ENCODE results near the gene TNFRSF19.
"Not testable (repeated sequence)": the region's sequence is repeated elsewhere in the genome, so short reads cannot be mapped to it uniquely, and the experiment has no call there.

Gene TNFRSF19

DNA sequence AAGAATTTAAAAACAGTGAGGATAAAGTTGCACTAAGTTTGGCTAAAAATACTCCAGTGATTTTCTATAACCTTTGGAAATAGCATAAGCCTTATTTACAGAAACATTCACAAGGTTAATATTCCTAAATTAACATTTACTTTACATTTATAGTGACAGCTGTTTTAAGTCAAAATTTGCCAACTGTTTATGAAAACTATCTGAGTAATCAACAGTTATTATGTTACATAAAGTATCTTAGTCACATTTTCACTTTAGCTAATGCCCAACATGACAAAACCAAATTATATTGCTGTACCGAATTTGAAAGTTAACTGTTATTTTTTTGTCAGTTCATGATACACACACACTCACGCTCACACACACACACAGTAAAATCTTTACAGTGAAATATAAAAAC, 1.2 kb downstream of the TNFRSF19 start:
- DNase-seq: no peak

DNA sequence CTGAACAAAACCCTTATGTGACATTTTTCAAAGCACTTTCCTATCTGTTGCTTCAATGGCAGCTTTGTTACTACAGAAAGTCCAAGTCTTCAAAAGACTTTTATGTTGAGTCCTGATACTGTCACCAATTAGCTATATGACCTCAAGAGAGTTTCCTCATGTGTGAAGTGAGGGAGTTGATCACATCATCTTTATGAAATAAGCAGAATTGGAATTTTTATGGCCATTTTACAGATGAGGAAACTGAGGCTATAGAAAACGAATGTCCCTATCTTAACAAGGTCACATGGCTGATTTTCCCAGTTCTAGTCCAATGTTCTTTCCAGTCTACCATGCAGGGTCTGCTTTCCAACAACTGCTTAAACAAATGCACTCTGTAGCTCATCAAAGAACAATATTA, 2.6 kb downstream of the TNFRSF19 start:
- DNase-seq: no peak

DNA sequence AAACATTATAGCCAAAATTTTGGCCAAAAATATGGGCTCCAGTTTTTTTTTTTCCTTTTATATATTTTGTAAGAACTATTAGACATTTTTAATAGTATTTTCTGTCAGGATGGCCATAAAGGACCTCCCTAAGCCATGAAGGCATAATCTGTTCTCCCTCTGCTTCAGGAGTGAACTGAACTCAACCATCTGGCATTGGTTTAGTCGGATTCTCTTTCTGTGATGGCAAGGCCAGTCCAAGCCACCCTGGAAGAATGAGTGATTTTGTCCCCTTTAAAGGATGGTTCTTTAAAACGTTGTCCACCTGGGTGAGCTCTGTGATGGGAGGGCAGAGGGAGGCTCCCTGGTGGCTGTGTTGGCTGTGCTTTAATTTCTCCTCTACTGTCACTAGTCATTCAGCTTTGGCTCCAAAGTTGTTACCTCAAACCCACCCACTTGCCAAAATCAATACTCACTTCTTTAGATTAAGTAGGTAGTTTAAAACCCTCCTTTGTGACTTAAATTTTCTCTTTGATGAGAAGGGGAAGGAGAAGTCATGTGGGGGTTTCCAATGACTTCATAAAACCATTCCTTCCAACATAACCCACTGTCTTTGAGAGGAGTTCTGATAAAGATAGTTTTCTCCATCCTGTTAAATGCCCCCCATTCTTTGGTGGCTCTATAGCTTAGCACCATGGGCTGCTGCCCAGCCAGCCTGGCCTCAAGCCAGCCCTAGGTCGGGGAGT, 4.4 kb downstream of the TNFRSF19 start:
- DNase-seq: no peak

DNA sequence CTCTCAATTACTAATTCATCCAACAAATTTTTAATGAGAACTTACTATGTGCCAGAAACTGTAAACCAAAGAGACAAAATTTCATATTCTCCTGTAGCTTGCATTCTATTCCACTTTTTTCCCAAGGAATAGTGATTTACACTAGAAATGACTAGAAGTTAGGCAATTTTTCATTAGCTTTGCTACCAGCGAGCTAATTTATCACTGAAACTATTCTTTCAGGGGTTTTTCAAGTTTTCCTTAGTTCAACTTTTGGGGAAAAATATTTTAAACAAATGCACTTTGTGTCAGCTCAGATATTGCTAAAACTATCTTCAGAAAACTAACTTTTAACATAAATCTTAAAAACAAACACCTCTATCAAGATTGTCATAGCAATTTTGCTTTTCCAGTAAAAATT, 5.4 kb downstream of the TNFRSF19 start:
- DNase-seq: no peak

DNA sequence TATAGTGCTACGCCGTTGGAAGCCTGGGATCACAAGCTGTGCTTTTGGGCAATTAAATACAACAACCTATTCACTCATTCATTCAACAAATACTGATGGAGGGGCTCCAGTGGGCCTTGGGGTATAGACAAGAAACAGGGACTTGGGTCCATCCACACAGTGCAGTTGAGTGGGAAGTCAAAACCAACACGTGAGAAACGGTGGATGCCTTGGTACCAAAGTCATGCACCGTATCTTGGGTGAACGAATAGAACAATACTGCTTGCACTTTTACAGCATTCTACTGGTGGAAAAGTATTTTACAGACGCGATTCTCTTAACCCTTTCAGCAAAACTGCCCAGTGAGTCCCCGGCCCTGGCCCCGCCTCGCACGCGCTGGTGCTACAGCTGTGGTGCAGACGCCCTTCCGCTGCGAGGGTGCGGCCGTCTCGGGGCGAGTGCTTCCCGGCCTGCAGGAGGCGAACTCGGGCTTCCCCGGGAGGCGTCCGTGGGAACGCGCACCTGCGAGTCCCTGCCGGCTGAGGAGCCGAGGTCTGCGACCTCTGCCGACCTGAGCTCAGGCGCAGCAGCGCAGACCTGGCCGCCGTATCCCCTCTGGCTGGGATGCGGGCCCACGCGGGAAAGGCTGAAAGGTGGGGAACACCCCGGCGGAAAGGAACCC, 8.3 kb downstream of the TNFRSF19 start:
- no peak for DNase-seq

- no peak for DNase-seq
Observed at GRCh38 chr13:23579072-23579895, 9.1 kb downstream of the TNFRSF19 start.

- no peak for DNase-seq
Observed at GRCh38 chr13:23579896-23580683, 9.9 kb downstream of the TNFRSF19 start.

DNA sequence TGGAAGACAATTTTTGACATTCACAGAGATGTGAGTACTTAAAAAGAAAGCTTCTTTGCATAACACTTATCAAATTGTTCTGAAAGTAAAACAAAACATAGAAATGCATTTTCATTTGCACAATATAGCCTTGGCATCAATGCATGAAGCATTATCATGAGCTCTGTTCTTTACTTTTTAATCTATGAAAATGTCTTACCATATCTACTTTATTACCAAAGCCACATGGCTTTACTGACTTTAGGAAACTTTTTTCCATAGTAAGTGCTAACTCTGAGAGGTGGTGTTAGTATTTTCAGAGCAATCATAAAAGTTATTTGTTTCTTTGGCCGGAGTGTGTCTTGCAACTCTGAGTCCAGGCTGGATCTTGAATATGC, 10.5 kb downstream of the TNFRSF19 start:
- DNase-seq: no peak

DNA sequence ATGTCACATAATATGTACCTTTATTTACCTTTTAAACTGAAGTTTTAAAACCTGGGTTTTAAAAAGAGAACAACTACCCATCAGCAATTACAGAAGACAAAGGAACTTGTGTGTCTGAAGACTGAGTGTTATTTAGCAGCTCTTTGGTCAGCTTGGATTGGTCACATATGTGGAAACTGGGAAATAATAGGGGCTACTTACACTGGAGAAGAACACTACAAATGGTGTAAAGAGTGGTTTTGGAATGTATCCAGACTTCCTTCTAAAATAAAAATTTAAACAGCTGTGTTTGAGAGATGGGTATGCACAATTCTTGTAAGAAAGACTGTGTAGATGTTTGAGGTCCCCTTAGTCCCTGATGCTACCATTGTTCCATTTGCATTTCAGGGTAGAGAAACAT, 13.3 kb downstream of the TNFRSF19 start:
- no peak for DNase-seq

DNA sequence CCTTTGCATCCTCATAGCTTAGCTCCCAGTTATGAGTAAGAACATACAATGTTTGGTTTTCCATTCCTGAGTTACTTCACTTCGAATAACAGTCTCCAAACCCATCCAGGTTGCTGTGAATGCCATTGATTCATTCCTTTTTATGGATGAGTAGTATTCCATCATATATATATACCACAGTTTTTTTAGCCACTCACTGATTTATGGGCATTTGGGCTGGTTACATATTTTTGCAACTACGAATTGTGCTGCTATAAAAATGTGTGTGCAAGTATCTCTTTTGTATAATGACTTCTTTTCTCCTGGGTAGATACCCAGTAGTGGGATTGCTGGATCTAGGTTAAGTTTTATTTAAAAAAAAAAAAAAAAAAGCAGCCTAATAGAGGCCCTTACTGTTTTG, 14.1 kb downstream of the TNFRSF19 start:
- no peak for DNase-seq

DNA sequence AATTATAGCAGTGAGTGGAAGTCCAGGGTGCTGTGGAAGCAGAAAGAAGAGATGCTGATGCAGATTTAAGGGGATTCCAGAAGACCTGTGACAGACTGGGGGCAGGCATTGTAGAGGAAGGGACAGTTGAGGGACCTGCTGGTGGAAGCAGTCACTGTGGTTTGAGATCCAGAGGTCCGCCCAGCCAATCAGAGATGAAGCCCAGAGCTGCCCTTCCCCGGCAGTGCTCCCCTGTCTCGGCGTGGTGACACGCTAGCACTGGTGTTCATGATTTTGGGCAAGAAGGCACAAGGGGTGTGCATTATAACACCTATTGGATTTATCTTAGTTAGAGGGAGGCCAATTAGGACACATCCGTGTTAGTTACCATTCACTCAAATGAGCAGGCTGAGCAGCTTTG, 16.1 kb downstream of the TNFRSF19 start:
- no peak for DNase-seq

DNA sequence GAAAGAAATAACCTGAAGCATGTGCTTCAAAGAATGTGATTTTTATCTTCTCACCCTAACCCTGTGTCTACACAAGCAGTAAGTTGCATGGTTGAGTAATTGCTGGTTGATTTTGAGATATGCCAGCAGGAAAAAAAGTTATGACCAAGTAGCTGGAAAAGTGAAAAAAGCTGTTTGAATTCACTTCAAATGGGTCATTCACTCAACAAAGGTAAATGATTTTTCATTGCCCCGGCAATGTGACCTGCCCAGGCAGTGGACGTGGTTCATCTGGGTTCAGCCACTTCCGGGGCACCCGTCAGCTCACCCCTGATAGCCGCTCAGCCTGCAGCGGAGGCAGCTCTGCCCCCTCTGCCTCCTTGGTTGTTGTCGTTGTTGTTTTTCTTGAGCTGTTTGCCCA, 18.5 kb downstream of the TNFRSF19 start:
- DNase-seq: no peak

- no peak for DNase-seq
Observed at GRCh38 chr13:23592596-23592995, 22.4 kb downstream of the TNFRSF19 start.

GRCh38 chr13:23593148-23593547, 22.9 kb downstream of the TNFRSF19 start:
- DNase-seq: no peak

GRCh38 chr13:23594290-23594689, 24.1 kb downstream of the TNFRSF19 start:
- not testable (repeated sequence) for DNase-seq

GRCh38 chr13:23598369-23598768, 28.2 kb downstream of the TNFRSF19 start:
- no peak for DNase-seq

DNA sequence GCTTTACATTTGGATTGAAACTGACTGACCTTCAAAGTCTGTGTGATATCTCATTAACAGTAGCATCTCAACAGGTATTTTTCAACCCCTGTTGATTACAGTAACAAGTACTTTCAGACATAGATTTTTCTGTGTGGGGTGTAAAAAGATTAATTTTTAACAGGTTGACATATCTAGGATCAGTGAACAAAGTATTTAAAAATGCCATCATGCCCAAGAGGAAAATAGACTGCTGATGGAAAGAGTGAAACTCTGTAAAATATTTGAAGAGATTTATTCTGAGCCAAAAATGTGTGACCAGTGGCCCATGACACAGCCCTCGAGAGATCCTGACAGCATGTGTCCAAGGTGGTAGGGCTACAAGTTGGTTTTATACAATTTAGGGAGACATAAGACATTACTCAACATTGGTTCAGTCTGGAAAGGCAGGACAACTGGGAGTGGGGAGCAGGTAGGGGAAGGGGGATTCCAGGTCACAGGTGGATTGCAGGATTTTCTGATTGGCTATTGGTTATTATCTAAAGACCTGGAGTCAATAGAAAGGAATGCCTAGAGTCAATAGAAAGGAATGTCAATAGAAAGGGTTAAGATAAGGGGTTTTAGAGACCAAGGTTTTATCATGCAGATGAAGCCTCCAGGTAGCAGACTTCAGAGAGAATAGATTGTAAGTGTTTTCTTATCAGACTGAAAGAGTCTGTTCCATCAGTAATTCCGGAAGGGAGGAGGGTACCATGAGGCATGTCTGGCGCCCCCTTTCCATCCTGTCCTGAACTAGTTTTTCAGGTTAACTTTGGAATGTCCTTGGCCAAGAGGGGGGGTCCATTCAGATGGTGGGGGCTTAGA, 29.1 kb downstream of the TNFRSF19 start:
- DNase-seq: no peak

GRCh38 chr13:23600100-23600499, 29.9 kb downstream of the TNFRSF19 start:
- DNase-seq: no peak

DNA sequence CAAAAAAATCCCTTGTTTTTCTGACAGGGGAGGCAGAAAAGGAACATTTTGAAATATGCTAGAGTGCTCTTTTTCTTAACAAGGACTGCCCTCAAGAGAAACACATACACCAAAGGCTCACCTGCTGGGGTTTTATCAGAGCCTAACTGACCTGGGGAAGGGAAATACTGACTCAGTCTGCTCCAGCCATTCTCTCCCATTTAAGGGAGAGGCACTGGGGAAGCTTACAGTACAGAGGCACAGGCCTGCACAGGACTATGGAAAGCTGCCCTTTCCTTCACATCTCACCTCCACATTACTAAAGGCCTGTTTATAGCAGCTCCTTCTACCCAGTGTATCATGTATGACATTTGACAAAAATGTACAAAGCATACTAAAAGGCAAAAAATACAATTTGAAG, 30.3 kb downstream of the TNFRSF19 start:
- DNase-seq: no peak

DNA sequence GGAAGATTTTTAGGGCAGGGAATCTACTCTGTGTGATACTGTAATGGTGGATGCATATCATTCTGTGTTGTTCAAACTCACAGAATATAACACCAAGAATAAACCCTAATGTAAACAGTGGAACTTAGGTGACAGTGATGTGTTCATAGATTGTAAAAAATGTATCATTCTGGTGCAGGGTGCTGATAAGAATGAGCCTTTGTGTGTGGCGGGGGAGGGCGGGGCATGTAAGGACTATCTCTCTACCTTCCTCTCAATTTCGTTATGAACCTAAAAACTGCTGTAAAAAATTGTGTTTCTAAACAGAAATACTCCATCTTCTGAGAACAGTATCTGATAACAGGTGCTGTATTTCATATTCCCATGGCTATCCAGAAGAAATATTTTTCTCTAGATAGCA, 35.6 kb downstream of the TNFRSF19 start:
- DNase-seq: no peak

- no peak for DNase-seq
Observed at GRCh38 chr13:23608138-23608537, 37.9 kb downstream of the TNFRSF19 start.

All from SIG-M5 (cell line).